Astrocyte (in vitro differentiated cells and primary cell): ENCODE results near the gene TRPM4. TPM values are rescaled to one million over a fixed set of nuclear protein-coding genes. Genes with fewer than 3 reads are reported as not detected.

Experiments
- DNase-seq: peaks from one replicate; pipeline ENCODE4 v3.0.0-alpha.2; 2010; ENCODE audit warnings: low read depth
- FAIRE-seq: peaks from 2 replicates; lab custom pipeline; 2011; peaks lifted over from hg19 to GRCh38; lab: Jason Lieb, UNC
- H2AFZ ChIP-seq: 2 replicates; pipeline ENCODE4 v1.6.0; 2012; ENCODE audit warnings: low read depth, low read length, inconsistent platforms
- H3K27ac ChIP-seq: 2 replicates; pipeline ENCODE4 v1.5.1; 2011; ENCODE audit warnings: low read depth, low read length, inconsistent platforms
- H3K27me3 ChIP-seq: 2 replicates; pipeline ENCODE4 v1.6.0; 2011; ENCODE audit warnings: low read length, inconsistent platforms; ENCODE audit not compliant: insufficient read depth
- H3K36me3 ChIP-seq: 2 replicates; pipeline ENCODE4 v1.5.1; 2011; ENCODE audit warnings: low read length, inconsistent platforms; ENCODE audit not compliant: insufficient read depth
- H3K4me1 ChIP-seq: 2 replicates; pipeline ENCODE4 v1.5.1; 2011; ENCODE audit warnings: low read length, inconsistent platforms; ENCODE audit not compliant: insufficient read depth
- H3K4me2 ChIP-seq: 2 replicates; pipeline ENCODE4 v1.6.0; 2012; ENCODE audit warnings: low read length, inconsistent platforms
- H3K4me3 ChIP-seq: 2 replicates; pipeline ENCODE4 v1.5.1; 2011; ENCODE audit warnings: low read depth, mild to moderate bottlenecking, low read length, inconsistent platforms; ENCODE audit not compliant: insufficient read depth
- H3K79me2 ChIP-seq: 2 replicates; pipeline ENCODE4 v1.6.0; 2012; ENCODE audit warnings: mild to moderate bottlenecking, low read length, inconsistent platforms; ENCODE audit not compliant: insufficient read depth
- H3K9ac ChIP-seq: 2 replicates; pipeline ENCODE4 v1.6.0; 2012; ENCODE audit warnings: mild to moderate bottlenecking, low read length, inconsistent platforms
- H3K9me3 ChIP-seq: 2 replicates; pipeline ENCODE4 v1.5.1; 2012; ENCODE audit warnings: low read depth, mild to moderate bottlenecking, low read length, inconsistent platforms; ENCODE audit not compliant: insufficient read depth
- H4K20me1 ChIP-seq: 2 replicates; pipeline ENCODE4 v1.6.0; 2012; ENCODE audit warnings: low read length, inconsistent platforms; ENCODE audit not compliant: insufficient read depth
- H3K27ac Mint-ChIP-seq: one replicate; pipeline ENCODE4 v1.8.0; 2021; ENCODE audit warnings: mild to moderate bottlenecking, mixed read lengths; ENCODE audit not compliant: unreplicated experiment
- H3K27me3 Mint-ChIP-seq: one replicate; pipeline ENCODE4 v1.8.0; 2021; ENCODE audit warnings: low read depth, mixed read lengths; ENCODE audit not compliant: unreplicated experiment
- H3K36me3 Mint-ChIP-seq: one replicate; pipeline ENCODE4 v1.8.0; 2021; ENCODE audit warnings: low read depth, mixed read lengths; ENCODE audit not compliant: unreplicated experiment
- H3K4me1 Mint-ChIP-seq: one replicate; pipeline ENCODE4 v1.8.0; 2021; ENCODE audit warnings: low read depth, mixed read lengths; ENCODE audit not compliant: unreplicated experiment
- H3K4me3 Mint-ChIP-seq: one replicate; pipeline ENCODE4 v1.8.0; 2021; ENCODE audit warnings: mild to moderate bottlenecking, moderate library complexity, mixed read lengths; ENCODE audit not compliant: unreplicated experiment
- H3K9me3 Mint-ChIP-seq: one replicate; pipeline ENCODE4 v1.8.0; 2021; ENCODE audit warnings: mild to moderate bottlenecking, mixed read lengths; ENCODE audit not compliant: unreplicated experiment
- CTCF ChIP-seq: IDR thresholded peaks from 2 replicates; pipeline ENCODE4 v1.5.1; 2011; ENCODE audit warnings: low read depth, mild to moderate bottlenecking, inconsistent platforms, low read length, moderate library complexity; ENCODE audit not compliant: insufficient read depth
- EZH2 ChIP-seq: IDR thresholded peaks from 2 replicates; pipeline ENCODE4 v1.6.1; 2012; ENCODE audit warnings: mild to moderate bottlenecking, low read length, inconsistent platforms; ENCODE audit not compliant: insufficient read depth
- total RNA-seq: library from RNA; stranded (reverse); gene quantifications from 2 replicates; pipeline ENCODE4 v1.2.1, GENCODE V29; 2021

Gene TRPM4
- total RNA-seq, 1 donor from 2014 or later = 26.3 TPM

- Histone ChIP-seq H4K20me1 (peaks cover 21% of the 10 kb centered on the region), H3K9ac (peak within 1 kb of the TSS; percentile 83), H3K4me2 (peak within 1 kb of the TSS; percentile 94), H3K4me3 (peak within 1 kb of the TSS; percentile 72), H3K36me3 (no peaks in the 10 kb centered on the region), H3K4me1 (peaks cover 12% of the 10 kb centered on the region), H2AFZ (peak within 1 kb of the TSS; percentile 87), H3K27ac (peak within 1 kb of the TSS; percentile 77), H3K27me3 (peaks cover 9% of the 10 kb centered on the region), H3K79me2 (no peaks in the 10 kb centered on the region), H3K9me3 (no peaks in the 10 kb centered on the region)
- Mint-ChIP-seq H3K9me3 (no peaks in the 10 kb centered on the region), H3K36me3 (peaks cover 7% of the 10 kb centered on the region), H3K27ac (peak within 1 kb of the TSS; percentile 77), H3K4me3 (peak within 1 kb of the TSS; percentile 87), H3K4me1 (peaks cover 7% of the 10 kb centered on the region), H3K27me3 (peaks cover 20% of the 10 kb centered on the region)
- no peak for TF ChIP-seq EZH2
- TF ChIP-seq CTCF = no peak
- FAIRE-seq (no peak), DNase-seq (peak; percentile 25)
These were observed 37.9 kb upstream of the TRPM4 start, which contains the start of gene PPFIA3 for GRCh38 chr19:49119411-49120324. Gene PPFIA3 (plus strand): TSS chr19:49119544. CDS start chr19:49127874, 8,330 bp downstream.

- H3K79me2 ChIP-seq = no peaks in the 10 kb centered on the region
- H3K27ac ChIP-seq = no peak overlapping the region
- peaks cover 20% of the 10 kb centered on the region for H3K27me3 Mint-ChIP-seq
- H3K4me3 Mint-ChIP-seq = peak overlapping the region; percentile 51
- DNase-seq (no peak), FAIRE-seq (no peak)
- peak overlapping the region; percentile 94 for H3K4me2 ChIP-seq
- TF ChIP-seq CTCF (no peak), EZH2 (no peak)
- peaks cover 7% of the 10 kb centered on the region for H3K36me3 Mint-ChIP-seq
- peaks cover 9% of the 10 kb centered on the region for H3K27me3 ChIP-seq
- no peak overlapping the region for H2AFZ ChIP-seq
- no peak overlapping the region for H3K4me3 ChIP-seq
- no peaks in the 10 kb centered on the region for H3K9me3 Mint-ChIP-seq
- peaks cover 12% of the 10 kb centered on the region for H3K4me1 ChIP-seq
- H3K9me3 ChIP-seq = no peaks in the 10 kb centered on the region
- peaks cover 7% of the 10 kb centered on the region for H3K4me1 Mint-ChIP-seq
- H3K9ac ChIP-seq = no peak overlapping the region
- peaks cover 17% of the 10 kb centered on the region for H4K20me1 ChIP-seq
- no peaks in the 10 kb centered on the region for H3K36me3 ChIP-seq
- H3K27ac Mint-ChIP-seq = peak overlapping the region; percentile 27
These were observed 37.3 kb upstream of the TRPM4 start for GRCh38 chr19:49120325-49120683.
